ENCODE measurements around the gene RBM6. TPM values are rescaled to one million over a fixed set of nuclear protein-coding genes. Genes with fewer than 3 reads are reported as not detected.
A peak's percentile ranks its signal among the peaks of the same experiment; 100 is the strongest.

RBM6 gene
- total and polyA plus RNA-seq, 9 of the 15 experiments (the other 6 are each of a cell fraction or from before 2014, with no cell fraction given), result 19.9 to 82.2 (median 57.8) TPM

- no peak for TF ChIP-seq ZNF318 (IDR thresholded peaks at IDR 0.05; ENCODE audit: borderline replicate concordance in 1 of 2, low read depth in 1 of 2)
- TF ChIP-seq FIP1L1 (IDR thresholded peaks at IDR 0.05; ENCODE audit: low read depth, low read length, poor library complexity, severe bottlenecking), result peak; percentile 53
- no peak for TF ChIP-seq PTRF (tag; IDR thresholded peaks at IDR 0.05)
Observed at GRCh38 chr3:49929291-49930167, 10.4 kb upstream of the RBM6 start, which contains the start of gene MON1A (continued).
